Endothelial cell of umbilical vein (primary cell): ENCODE data around the gene SEZ6. TPM values are rescaled to one million over a fixed set of nuclear protein-coding genes. Genes with fewer than 3 reads are reported as not detected.

ENCODE experiments used
- BruUV-seq: library from RNA; stranded (reverse); fragments of 400-500 nt; replicated peaks from 2 replicates; lab custom pipeline; 2021; lab: Mats Ljungman, UMichigan
- CTCF ChIA-PET: fragments of 300-600, 350-600 bp; sonication (Branson Sonifier 250); formaldehyde crosslinking; loops from one replicate; lab custom pipeline; 2021; ENCODE audit warnings: antibody characterized with exemption, inconsistent platforms; lab: Charles Lee
- POLR2A ChIA-PET: fragments of 300-600, 350-600 bp; sonication (Branson Sonifier 250); formaldehyde crosslinking; loops from one replicate; lab custom pipeline; 2021; ENCODE audit warnings: antibody characterized with exemption, inconsistent platforms; lab: Charles Lee
- DNase-seq: peaks from one replicate; pipeline ENCODE4 v3.0.0-alpha.2; 2011; ENCODE audit warnings: low read depth, low spot score
- FAIRE-seq: peaks from 2 replicates; lab custom pipeline; 2011; peaks lifted over from hg19 to GRCh38; lab: Jason Lieb, UNC
- H2AFZ ChIP-seq: 2 replicates; pipeline ENCODE4 v1.6.0; 2012; ENCODE audit warnings: low read depth, low read length, control low read depth, inconsistent platforms
- H3K27ac ChIP-seq: 2 replicates; pipeline ENCODE4 v1.5.1; 2011; ENCODE audit warnings: low read depth, mild to moderate bottlenecking, control low read depth, low read length, moderate library complexity; ENCODE audit not compliant: insufficient read depth
- H3K27me3 ChIP-seq, 2 experiments: 2 replicates each; pipeline versions ENCODE4 v1.6.0 to v1.6.1; 2011; ENCODE audit warnings: low read length in 2 of 2, mixed read lengths in 1 of 2; ENCODE audit not compliant: control insufficient read depth in 2 of 2, insufficient read depth in 2 of 2
- H3K36me3 ChIP-seq, 2 experiments: 2 replicates in 1 of 2; 3 replicates in 1 of 2; pipeline ENCODE4 v1.5.1; 2011; ENCODE audit warnings: low read length in 2 of 2, mild to moderate bottlenecking in 1 of 2, moderate library complexity in 1 of 2; ENCODE audit not compliant: control insufficient read depth in 2 of 2, insufficient read depth in 2 of 2; ENCODE audit errors: extremely low read depth in 1 of 2
- H3K4me1 ChIP-seq: 3 replicates; pipeline ENCODE4 v1.5.1; 2011; ENCODE audit warnings: mild to moderate bottlenecking, low read length; ENCODE audit not compliant: control insufficient read depth, insufficient read depth; ENCODE audit errors: extremely low read depth
- H3K4me2 ChIP-seq: 2 replicates; pipeline ENCODE4 v1.6.1; 2011; ENCODE audit warnings: low read length, control low read depth, mixed read lengths; ENCODE audit not compliant: insufficient read depth
- H3K4me3 ChIP-seq, 3 experiments: fragments of 200-600 bp in 1 of 3; sonication (generic), shearing (Covaris generic) in 1 of 3; replicated peaks in 1 of 3; 2 replicates each; pipeline ENCODE4 v1.5.1; 2011 to 2016; ENCODE audit warnings: control low read depth in 3 of 3, low read length in 3 of 3, mild to moderate bottlenecking in 2 of 3, inconsistent platforms in 1 of 3, low read depth in 1 of 3, moderate library complexity in 1 of 3; ENCODE audit not compliant: insufficient read depth in 1 of 3
- H3K79me2 ChIP-seq: 2 replicates; pipeline ENCODE4 v1.6.0; 2012; ENCODE audit warnings: low read length, inconsistent platforms; ENCODE audit not compliant: control insufficient read depth, insufficient read depth
- H3K9ac ChIP-seq: replicated peaks from 2 replicates; pipeline ENCODE3; 2011; ENCODE audit warnings: low read length, control low read depth; ENCODE audit not compliant: insufficient read depth; ENCODE audit errors: extremely low read depth
- H3K9me1 ChIP-seq: replicated peaks from 3 replicates; pipeline ENCODE4 v1.6.0; 2011; ENCODE audit warnings: mild to moderate bottlenecking, low read length; ENCODE audit not compliant: control insufficient read depth, insufficient read depth; ENCODE audit errors: extremely low read depth
- H3K9me3 ChIP-seq: replicated peaks from 2 replicates; pipeline ENCODE4 v1.5.1; 2012; ENCODE audit warnings: low read length, inconsistent platforms; ENCODE audit not compliant: control insufficient read depth, insufficient read depth
- H4K20me1 ChIP-seq: replicated peaks from 2 replicates; pipeline ENCODE3; 2011; ENCODE audit warnings: mild to moderate bottlenecking, low read length; ENCODE audit not compliant: control insufficient read depth, insufficient read depth; ENCODE audit errors: extremely low read depth
- EZH2 ChIP-seq: IDR thresholded peaks from 2 replicates; pipeline ENCODE4 v1.6.1; 2012; ENCODE audit warnings: borderline replicate concordance, low read depth, mild to moderate bottlenecking, moderate library complexity, low read length, inconsistent platforms; ENCODE audit not compliant: severe bottlenecking
- FOS ChIP-seq: IDR thresholded peaks from 2 replicates; pipeline ENCODE4 v1.6.1; 2011; ENCODE audit warnings: mild to moderate bottlenecking, low read length, moderate library complexity, borderline replicate concordance; ENCODE audit not compliant: insufficient read depth
- GATA2 ChIP-seq: IDR thresholded peaks from 2 replicates; pipeline ENCODE4 v1.7.0; 2011; ENCODE audit warnings: low read depth, mild to moderate bottlenecking, moderate library complexity, mixed read lengths, low read length; ENCODE audit not compliant: insufficient read length, insufficient read depth
- JUN ChIP-seq: IDR thresholded peaks from 2 replicates; pipeline ENCODE4 v1.6.1; 2011; ENCODE audit warnings: borderline replicate concordance, low read depth; ENCODE audit not compliant: insufficient read length, insufficient read depth
- MYC ChIP-seq: IDR thresholded peaks from one replicate; pipeline ENCODE4 v1.6.1; 2011; ENCODE audit warnings: mild to moderate bottlenecking, low read depth, low read length
- POLR2A ChIP-seq: IDR thresholded peaks from 2 replicates; pipeline ENCODE4 v1.6.1; 2012; ENCODE audit warnings: low read depth, mild to moderate bottlenecking, control low read depth, low read length
- POLR2AphosphoS5 ChIP-seq: IDR thresholded peaks from 2 replicates; pipeline ENCODE4 v1.6.1; 2012; ENCODE audit warnings: low read depth, mild to moderate bottlenecking, control low read depth, low read length, moderate library complexity; ENCODE audit not compliant: insufficient read depth
- dilution Hi-C: fragments of 300-500 bp; cut with MboI; formaldehyde crosslinking; loops from one replicate; pipeline ENCODE4 v1.15.0; 2019; ENCODE audit warnings: low sequenced_read_pairs; ENCODE audit not compliant: extremely low pct_ligation_motif_present
- intact Hi-C: fragments of 100-400 bp; cut with micrococcal nuclease; formaldehyde crosslinking; loops from one replicate; pipeline ENCODE4 v1.10.0; 2022
- polyA plus RNA-seq, 4 experiments: library from polyadenylated mRNA; depleted of rRNA in 3 of 4; stranded (reverse) in 3 of 4; unstranded in 1 of 4; fragments of >200 nt; gene quantifications; 2 replicates each; pipeline versions ENCODE4 v1.2.1 to v1.2.3, GENCODE V29; 2011 to 2012; ENCODE audit warnings: missing spikeins in 1 of 4
- total RNA-seq: library from RNA; stranded (reverse); gene quantifications from 2 replicates; pipeline ENCODE4 v1.2.3, GENCODE V29; 2021
- TF ChIP-seq, protein P1 (sequence below), 2 donors: IDR thresholded peaks; 1 replicate in 1 of 2; 2 replicates in 1 of 2; pipeline ENCODE4 v1.5.1; 2011; ENCODE audit warnings: low read length in 2 of 2, mild to moderate bottlenecking in 2 of 2, moderate library complexity in 2 of 2, control low read depth in 1 of 2, inconsistent platforms in 1 of 2, low read depth in 1 of 2; ENCODE audit not compliant: insufficient read depth in 1 of 2; ENCODE audit errors: extremely low read depth in 1 of 2
- TF ChIP-seq, protein P2 (sequence below): IDR thresholded peaks from 2 replicates; pipeline ENCODE4 v1.6.1; 2011; ENCODE audit not compliant: insufficient read depth, insufficient read length

The SEZ6 gene
- total and polyA plus RNA-seq, 2 donors (not counting 3 experiments of a cell fraction or from before 2014, with no cell fraction given) = not detected

DNA sequence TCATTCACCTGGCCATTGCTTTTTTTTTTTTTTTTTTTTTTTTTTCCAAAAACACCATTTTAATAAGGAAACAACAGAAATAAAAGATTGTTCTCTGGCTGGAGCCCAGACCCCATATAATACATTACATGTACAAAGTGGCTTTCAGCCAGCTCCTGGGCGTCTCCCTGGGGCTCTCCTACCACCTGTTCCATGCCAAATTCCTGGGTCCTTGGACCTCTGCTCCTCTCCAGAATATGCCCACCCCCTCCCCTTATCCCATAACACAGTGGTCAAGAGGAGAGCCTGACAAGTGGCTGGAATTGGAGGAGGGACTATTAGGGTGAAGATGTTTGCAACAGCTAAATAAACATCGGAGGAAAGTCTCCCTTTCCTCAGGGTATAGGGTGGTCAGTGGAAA is 50.9 kb downstream of the SEZ6 start:
- BruUV-seq = no TSS peak
- FAIRE-seq (no peak), DNase-seq (no peak)
- intact Hi-C loops (no loop called here), dilution Hi-C loops (no loop called here)
- ChIA-PET CTCF (interaction anchor here (0.6 to 7.8 kb wide), 4 partner anchors 9 to 228 kb away, joined by 3 to 249 read pairs (median 50); partner anchors contain the start of genes NEK8 and TLCD1), POLR2A (interaction anchor here (0.7 kb wide), 1 partner anchor 9 kb away, joined by 4 read pairs; no protein-coding TSS in a partner anchor)
- peaks cover 5% of the 10 kb centered on the region for H3K4me1 ChIP-seq
- H4K20me1 ChIP-seq = no peaks in the 10 kb centered on the region
- H3K79me2 ChIP-seq = peaks cover 9% of the 10 kb centered on the region
- TF ChIP-seq JUN (no peak), EZH2 (no peak), POLR2AphosphoS5 (no peak), GATA2 (no peak), FOS (no peak), MYC (no peak), POLR2A (no peak)
- TF ChIP-seq, protein P1, sequence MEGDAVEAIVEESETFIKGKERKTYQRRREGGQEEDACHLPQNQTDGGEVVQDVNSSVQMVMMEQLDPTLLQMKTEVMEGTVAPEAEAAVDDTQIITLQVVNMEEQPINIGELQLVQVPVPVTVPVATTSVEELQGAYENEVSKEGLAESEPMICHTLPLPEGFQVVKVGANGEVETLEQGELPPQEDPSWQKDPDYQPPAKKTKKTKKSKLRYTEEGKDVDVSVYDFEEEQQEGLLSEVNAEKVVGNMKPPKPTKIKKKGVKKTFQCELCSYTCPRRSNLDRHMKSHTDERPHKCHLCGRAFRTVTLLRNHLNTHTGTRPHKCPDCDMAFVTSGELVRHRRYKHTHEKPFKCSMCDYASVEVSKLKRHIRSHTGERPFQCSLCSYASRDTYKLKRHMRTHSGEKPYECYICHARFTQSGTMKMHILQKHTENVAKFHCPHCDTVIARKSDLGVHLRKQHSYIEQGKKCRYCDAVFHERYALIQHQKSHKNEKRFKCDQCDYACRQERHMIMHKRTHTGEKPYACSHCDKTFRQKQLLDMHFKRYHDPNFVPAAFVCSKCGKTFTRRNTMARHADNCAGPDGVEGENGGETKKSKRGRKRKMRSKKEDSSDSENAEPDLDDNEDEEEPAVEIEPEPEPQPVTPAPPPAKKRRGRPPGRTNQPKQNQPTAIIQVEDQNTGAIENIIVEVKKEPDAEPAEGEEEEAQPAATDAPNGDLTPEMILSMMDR (IDR thresholded peaks at IDR 0.05; ENCODE audit: extremely low read depth in 1 of 2, insufficient read depth in 1 of 2, low read depth in 1 of 2, low read length in 2 of 2) = no peak
- TF ChIP-seq, protein P2, sequence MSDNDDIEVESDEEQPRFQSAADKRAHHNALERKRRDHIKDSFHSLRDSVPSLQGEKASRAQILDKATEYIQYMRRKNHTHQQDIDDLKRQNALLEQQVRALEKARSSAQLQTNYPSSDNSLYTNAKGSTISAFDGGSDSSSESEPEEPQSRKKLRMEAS = no peak
- no peak overlapping the region for H3K4me3 ChIP-seq
- no peaks in the 10 kb centered on the region for H3K9me1 ChIP-seq
- H3K27ac ChIP-seq = no peak overlapping the region
- H3K4me2 ChIP-seq = no peak overlapping the region
- H3K36me3 ChIP-seq = no peaks in the 10 kb centered on the region
- no peaks in the 10 kb centered on the region for H3K9me3 ChIP-seq
- no peak overlapping the region for H2AFZ ChIP-seq
- H3K9ac ChIP-seq = no peak overlapping the region
- no peaks in the 10 kb centered on the region for H3K27me3 ChIP-seq
